Measurements from ENCODE around the gene CCNJ.

CCNJ gene

DNA sequence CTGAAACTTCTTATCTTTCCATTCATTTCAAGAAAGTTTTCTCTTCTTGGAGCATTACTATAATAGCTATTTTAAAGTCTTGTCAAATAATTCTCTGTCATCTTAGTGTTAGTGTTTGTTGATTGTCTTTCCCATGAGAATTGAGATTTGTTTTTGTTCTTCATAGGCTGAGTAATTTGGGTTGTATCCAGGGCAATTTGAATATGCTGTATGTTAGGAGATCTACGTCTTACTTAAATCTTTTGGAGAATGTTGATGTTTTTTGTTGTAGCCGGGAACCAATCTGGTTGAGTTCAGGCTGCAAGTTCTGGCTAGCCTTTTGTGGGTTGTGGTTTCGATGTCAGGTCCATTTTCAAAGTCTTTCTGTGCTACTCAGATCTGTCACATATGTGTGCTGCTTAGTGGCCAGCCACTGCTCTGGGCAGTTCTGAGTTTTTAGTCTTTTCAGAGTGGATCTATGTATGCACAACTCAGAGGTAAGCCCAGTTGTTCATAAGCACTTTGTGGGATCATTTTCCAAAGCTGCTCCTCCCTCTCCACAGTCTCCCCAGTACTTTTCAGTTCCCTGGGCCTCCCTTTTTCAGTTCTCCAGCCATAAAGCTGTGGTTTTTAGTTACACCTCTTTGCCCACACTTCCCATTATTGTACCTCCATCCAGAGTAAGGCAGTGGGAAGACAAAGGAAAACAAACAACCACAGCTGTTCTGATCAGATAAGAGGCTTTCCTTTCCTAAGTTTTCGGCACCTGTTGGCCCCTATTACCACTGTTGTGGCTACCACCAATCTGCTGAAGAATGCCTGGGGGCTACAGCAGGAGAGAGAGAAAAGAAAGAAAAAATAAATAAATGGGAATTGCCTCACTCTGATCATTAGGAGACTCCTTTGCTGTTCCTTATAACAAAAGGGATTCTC, 4.7 kb upstream of the CCNJ start:
- no peak overlapping the region for H3K9ac ChIP-seq (ENCODE audit: low read depth, low read length)
- no peaks in the 10 kb centered on the region; the same call in 1 of the 2 replicates for H3K36me3 ChIP-seq (ENCODE audit: insufficient read depth, low read length)
- no peak overlapping the region for H3K4me2 ChIP-seq (ENCODE audit: insufficient read depth, low read length)
- H3K4me3 ChIP-seq (ENCODE audit: low read depth in 1 of 2, low read length in 2 of 2) = no peak overlapping the region
- peaks cover 11% of the 10 kb centered on the region for H3K4me1 ChIP-seq (ENCODE audit: insufficient read depth, low read length)
- TF ChIP-seq, protein P1, sequence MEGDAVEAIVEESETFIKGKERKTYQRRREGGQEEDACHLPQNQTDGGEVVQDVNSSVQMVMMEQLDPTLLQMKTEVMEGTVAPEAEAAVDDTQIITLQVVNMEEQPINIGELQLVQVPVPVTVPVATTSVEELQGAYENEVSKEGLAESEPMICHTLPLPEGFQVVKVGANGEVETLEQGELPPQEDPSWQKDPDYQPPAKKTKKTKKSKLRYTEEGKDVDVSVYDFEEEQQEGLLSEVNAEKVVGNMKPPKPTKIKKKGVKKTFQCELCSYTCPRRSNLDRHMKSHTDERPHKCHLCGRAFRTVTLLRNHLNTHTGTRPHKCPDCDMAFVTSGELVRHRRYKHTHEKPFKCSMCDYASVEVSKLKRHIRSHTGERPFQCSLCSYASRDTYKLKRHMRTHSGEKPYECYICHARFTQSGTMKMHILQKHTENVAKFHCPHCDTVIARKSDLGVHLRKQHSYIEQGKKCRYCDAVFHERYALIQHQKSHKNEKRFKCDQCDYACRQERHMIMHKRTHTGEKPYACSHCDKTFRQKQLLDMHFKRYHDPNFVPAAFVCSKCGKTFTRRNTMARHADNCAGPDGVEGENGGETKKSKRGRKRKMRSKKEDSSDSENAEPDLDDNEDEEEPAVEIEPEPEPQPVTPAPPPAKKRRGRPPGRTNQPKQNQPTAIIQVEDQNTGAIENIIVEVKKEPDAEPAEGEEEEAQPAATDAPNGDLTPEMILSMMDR (IDR thresholded peaks at IDR 0.05; ENCODE audit: borderline replicate concordance, extremely low read depth, low read length, poor library complexity, severe bottlenecking) = no peak
- TF ChIP-seq EZH2 (IDR thresholded peaks at IDR 0.05; ENCODE audit: borderline replicate concordance, low read depth, low read length, severe bottlenecking) = no peak
- H4K20me1 ChIP-seq (ENCODE audit: insufficient read depth, low read length) = no peaks in the 10 kb centered on the region
- no peak for DNase-seq
- peaks cover 8% of the 10 kb centered on the region for H3K79me2 ChIP-seq (ENCODE audit: insufficient read depth, low read length)
- no peaks in the 10 kb centered on the region for H3K27me3 ChIP-seq (ENCODE audit: insufficient read depth, low read length, poor library complexity)
- no peaks in the 10 kb centered on the region for H3K9me3 ChIP-seq (ENCODE audit: insufficient read depth, low read length, severe bottlenecking)
- H3K27ac ChIP-seq (ENCODE audit: low read length) = no peak overlapping the region
- ATAC-seq (ENCODE audit: insufficient read depth, low read depth) = no peak
- H2AFZ ChIP-seq (ENCODE audit: low read depth, low read length) = no peak overlapping the region

DNA sequence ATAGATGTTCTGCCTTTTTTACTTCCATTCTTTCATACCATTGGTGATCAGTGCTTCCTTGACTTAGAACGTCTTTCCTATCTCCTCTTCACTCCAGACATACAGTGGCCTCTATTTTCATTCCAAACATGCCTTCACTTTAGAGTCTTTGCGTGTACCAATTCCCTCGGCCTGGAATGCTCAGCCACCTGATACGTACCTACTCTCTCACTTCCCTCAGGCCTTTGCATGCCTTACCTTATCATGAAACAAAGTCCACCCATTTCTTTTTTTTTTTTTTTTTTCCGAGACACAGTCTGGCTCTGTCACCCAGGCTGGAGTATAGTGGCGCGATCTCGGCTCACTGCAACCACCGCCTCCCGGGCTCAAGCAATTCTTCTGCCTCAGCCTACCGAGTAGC, 2.2 kb upstream of the CCNJ start:
- Histone ChIP-seq H3K4me2 (ENCODE audit: insufficient read depth, low read length) (no peak overlapping the region), H3K9ac (ENCODE audit: low read depth, low read length) (no peak overlapping the region), H3K4me3 (ENCODE audit: low read depth in 1 of 2, low read length in 2 of 2) (no peak overlapping the region), H3K36me3 (ENCODE audit: insufficient read depth, low read length) (peaks cover 3% of the 10 kb centered on the region), H2AFZ (ENCODE audit: low read depth, low read length) (no peak overlapping the region), H3K4me1 (ENCODE audit: insufficient read depth, low read length) (peaks cover 30% of the 10 kb centered on the region), H3K27ac (ENCODE audit: low read length) (no peak overlapping the region), H3K79me2 (ENCODE audit: insufficient read depth, low read length) (peaks cover 33% of the 10 kb centered on the region), H4K20me1 (ENCODE audit: insufficient read depth, low read length) (peaks cover 7% of the 10 kb centered on the region; the same call in 1 of the 2 replicates), H3K9me3 (ENCODE audit: insufficient read depth, low read length, severe bottlenecking) (no peaks in the 10 kb centered on the region), H3K27me3 (ENCODE audit: insufficient read depth, low read length, poor library complexity) (no peaks in the 10 kb centered on the region)
- TF ChIP-seq, protein P1 (IDR thresholded peaks at IDR 0.05; ENCODE audit: borderline replicate concordance, extremely low read depth, low read length, poor library complexity, severe bottlenecking) = no peak
- no peak for TF ChIP-seq EZH2 (IDR thresholded peaks at IDR 0.05; ENCODE audit: borderline replicate concordance, low read depth, low read length, severe bottlenecking)
- no peak for ATAC-seq (ENCODE audit: insufficient read depth, low read depth)
- no peak for DNase-seq

DNA sequence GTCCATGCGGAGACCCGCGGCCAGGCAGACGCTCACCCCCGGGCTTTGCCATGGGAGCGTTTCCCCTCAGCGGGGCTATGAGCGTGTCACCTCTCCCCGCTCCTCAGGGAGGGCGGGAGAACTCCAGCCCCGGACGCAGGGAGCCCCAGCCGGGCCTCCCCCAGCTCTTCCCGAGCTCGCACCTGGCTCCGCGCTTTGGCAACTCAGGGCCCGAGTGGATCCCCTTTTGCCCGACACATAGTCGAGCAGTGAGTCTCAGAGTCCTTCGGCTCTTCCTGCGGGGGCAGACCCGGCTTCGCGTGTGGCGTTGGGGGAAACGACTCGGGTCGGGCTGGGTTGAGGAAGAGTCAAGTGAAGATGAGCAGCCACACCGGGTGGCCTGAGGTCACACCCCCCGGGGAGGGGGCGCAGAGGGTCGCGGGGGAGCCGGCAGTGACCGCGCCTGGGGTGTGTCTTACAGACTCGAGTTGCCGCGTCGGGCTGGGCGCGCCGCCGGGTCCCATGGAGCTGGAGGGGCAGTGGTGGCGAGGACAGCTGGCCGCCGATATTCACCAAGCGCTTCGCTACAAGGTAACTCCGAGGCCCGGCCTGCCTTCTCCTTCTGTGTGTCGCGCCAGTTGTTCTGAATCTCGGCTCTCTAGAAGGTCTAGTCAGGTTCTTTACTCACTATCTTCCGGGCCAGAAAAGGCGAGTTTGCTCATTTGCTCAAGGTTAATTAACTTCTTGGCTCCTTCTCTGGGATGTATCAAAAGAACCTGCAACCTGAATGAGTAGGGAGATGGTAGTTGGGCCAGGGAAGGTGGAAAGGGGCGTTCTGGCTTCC, 721 bp downstream of the CCNJ start:
- TF ChIP-seq, protein P1 (IDR thresholded peaks at IDR 0.05; ENCODE audit: borderline replicate concordance, extremely low read depth, low read length, poor library complexity, severe bottlenecking) = no peak
- H3K79me2 ChIP-seq (ENCODE audit: insufficient read depth, low read length) = peaks cover 62% of the 10 kb centered on the region
- H3K27me3 ChIP-seq (ENCODE audit: insufficient read depth, low read length, poor library complexity) = no peaks in the 10 kb centered on the region
- ATAC-seq (ENCODE audit: insufficient read depth, low read depth) (peak; percentile 60), DNase-seq (peak; percentile 60)
- H3K9me3 ChIP-seq (ENCODE audit: insufficient read depth, low read length, severe bottlenecking) = no peaks in the 10 kb centered on the region
- H3K4me1 ChIP-seq (ENCODE audit: insufficient read depth, low read length) = peaks cover 51% of the 10 kb centered on the region
- H3K4me3 ChIP-seq (ENCODE audit: low read depth in 1 of 2, low read length in 2 of 2) = peak overlapping the region; percentile 75 to 79
- peaks cover 25% of the 10 kb centered on the region for H4K20me1 ChIP-seq (ENCODE audit: insufficient read depth, low read length)
- H3K36me3 ChIP-seq (ENCODE audit: insufficient read depth, low read length) = peaks cover 32% of the 10 kb centered on the region
- H2AFZ ChIP-seq (ENCODE audit: low read depth, low read length) = peak overlapping the region; percentile 97
- H3K4me2 ChIP-seq (ENCODE audit: insufficient read depth, low read length) = peak overlapping the region; percentile 97
- peak overlapping the region; percentile 88 for H3K27ac ChIP-seq (ENCODE audit: low read length)
- H3K9ac ChIP-seq (ENCODE audit: low read depth, low read length) = peak overlapping the region; percentile 97

Data from DND-41 (cell line).